ENCODE data around the gene FGR.

Gene FGR

DNA sequence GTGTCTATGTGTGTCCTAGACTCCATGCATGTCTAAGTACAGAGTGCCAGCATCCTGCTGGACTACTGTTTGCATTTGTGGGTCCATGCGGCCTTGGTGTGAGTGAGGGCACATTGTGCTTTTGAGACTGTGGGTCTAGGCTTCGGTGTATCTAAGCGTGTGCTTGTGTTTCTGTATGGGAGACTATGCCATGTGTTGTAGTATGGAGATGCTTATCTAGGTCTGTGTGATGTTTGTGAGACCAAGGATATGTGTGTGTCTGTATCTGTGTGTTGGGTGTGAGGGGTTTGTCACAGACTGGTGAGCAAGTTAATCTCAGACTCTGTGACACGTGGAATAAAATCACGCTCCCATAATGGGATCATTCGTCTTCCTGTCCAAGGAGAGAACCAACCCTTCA is 45.5 kb downstream of the FGR start:
- DNase-seq (ENCODE audit: low read depth, low spot score), result no peak

DNA sequence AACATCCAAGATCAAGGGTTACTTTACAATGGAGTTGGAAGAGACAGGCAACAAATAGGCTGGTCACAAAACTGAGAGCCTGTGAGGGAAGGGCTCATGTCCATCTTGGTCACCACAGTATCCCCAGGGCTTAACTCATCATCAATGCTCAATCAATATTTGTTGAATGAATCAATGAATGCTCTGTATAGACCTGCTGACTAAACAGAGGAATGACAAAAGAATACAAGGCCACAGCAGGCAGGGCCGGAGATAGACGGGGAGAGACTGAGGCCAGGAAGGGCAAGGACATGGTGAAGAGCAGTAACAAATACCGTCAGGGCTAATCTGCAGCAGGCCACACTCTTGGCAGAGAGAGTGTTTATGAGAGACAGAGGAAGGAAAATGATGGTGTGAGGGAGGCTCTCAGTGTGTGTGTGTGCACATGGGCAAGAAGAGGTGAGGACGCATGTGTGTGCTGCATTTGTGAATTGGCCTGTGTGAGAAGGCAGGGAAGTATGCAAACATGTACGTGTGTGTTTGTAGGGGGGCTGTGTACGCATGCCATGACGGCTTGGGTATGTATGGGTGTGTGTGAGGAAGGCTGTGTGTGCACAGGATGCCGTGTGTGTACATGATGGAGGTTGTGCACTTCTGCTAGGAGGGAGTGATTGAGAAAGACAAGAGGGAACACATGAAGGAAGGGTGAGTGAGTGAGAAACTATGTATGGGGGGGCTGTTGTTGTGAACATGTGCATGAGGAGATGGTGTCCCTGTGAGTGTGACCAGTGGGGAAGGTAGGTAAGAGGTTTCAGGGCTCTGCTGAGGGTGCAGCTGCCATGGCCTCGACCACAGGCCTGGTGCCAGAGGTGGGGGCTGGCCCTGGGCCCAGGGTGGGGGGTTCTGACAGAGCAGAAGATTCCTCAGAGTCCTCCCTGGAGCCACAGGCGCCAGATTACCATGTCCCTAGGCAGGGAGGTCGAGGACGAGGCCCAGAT is 46.4 kb downstream of the FGR start:
- DNase-seq (ENCODE audit: low read depth, low spot score), result no peak

DNA sequence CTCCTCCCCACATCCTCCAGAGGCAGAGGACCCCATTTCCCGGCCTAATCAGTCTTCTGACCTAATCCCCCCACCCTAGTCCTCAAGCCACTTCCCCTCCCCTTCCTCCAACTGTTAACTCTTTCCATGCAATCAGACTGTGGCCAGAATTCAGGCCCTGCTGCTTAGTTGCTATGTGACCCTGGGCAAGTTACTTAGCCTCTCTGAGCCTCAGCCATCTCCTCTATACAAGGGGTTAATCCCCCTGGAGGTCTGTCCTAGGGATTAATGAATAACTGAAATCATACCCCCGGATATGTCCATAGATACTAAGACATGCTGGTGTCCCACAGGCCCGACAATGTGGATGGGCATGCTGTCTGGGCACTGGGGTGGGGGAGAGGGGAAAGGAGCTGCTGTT is 49.3 kb downstream of the FGR start:
- no peak for DNase-seq (ENCODE audit: low read depth, low spot score)

DNA sequence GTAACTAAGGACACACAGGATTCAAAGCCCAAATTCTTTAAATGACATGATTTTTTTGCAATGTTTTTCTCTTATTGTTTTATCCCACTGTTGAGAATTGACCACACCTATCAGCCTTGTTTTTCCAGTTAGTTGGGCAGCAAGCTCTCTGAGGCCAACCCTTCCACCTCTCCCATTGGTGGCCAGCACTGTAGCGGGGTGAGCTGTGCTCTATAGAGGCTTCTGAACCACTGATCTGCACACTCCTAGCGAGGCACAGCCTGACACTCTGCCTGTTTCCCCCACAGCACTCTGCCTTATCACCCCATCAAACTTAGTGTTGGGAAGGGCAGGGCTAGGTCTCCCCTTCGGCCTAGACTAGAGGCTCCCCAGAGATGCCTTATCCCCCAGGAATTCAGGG is 50.5 kb downstream of the FGR start:
- no peak for DNase-seq (ENCODE audit: low read depth, low spot score)

DNA sequence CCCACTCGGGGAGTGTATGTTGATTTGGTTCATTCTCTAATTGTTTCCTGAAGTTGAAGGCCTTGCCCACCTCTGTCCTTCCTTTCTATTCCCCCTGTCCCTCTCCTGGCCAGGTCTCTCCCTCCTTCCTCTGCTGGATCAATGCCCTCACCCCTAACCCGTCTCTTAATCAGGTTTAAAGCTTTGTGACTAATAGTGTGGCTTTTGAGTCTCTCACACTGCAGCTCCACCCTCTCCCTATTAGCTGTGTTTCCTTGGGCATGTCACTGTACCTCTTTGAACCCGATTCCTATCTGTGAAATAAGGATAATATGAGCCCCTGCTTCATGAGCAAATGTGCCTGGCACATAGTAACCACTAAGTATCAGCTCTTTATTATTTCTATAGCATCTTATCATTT is 51.5 kb downstream of the FGR start:
- no peak for DNase-seq (ENCODE audit: low read depth, low spot score)

DNA sequence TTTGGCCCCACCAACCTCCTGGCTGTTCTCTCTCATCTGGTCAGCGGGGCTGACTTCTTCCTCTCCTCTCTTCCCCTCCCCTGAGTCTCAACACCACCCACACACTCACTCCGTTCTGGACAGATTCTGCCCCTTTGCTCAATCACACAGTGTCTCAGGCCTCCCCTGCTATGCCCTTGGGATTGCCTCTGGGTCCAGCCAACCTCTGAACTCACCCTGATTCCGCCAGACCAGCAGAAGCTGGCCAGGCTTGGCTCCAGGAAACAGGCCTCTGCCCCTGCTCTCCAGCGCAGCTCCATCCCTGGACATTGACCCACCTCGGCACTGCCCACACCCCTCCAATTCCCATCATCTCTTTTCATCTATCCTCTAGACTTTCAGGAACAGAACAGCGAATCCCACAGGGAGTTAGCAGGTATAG is 53.2 kb downstream of the FGR start:
- DNase-seq (ENCODE audit: low read depth, low spot score), result no peak

DNA sequence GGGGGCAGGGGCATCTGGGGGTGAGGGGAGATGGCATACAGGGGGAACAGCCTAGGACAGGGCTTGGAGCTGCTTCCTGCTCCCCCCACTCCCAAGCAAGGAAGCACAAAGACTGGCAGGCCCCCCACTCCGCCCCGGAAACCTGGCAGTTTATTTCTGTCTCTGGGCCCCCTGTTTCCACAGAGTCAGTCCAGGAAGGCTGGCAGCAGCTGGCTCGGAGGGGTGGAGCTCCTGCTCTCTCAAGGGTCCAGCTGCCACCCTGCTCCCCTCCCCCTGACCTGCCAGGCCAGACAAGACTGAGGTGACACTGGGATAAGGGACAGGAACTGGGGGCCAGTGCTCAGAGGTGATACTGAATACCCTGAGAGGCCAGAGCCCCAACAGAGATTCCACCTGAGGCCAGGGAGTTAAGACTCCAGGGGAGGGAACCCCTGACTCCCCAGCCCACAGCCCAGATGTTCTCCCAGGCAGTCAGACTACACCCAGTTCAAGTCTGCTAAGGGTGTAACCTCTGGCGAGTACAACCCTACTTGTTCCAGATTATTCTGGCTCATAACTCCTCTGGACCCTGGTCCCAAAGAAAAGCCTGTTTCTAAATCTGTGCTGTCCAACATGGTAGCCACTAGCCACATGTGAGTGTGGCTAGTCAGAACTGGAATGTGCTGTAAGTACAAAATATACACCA is 57.3 kb downstream of the FGR start:
- DNase-seq (ENCODE audit: low read depth, low spot score), result no peak

DNA sequence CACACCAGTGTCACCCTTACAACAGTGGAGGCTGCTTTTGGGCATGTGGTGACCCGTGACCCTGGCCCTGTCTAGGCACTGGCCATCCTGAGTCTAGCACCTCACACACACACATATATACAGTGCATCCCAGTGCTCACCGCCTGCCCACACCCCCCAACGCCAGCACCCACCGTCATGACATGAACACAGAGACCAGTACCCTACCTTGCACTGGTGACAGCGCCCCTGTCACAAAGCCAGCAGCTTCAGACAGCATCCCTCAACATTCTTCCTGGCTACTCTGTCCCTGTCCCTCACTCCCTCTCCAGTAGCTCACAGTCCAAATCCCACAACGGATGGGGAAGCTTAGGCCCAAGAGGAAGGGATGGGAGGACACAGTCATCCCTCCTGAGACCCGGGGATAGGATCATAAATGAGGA is 58.2 kb downstream of the FGR start:
- no peak for DNase-seq (ENCODE audit: low read depth, low spot score)

DNA sequence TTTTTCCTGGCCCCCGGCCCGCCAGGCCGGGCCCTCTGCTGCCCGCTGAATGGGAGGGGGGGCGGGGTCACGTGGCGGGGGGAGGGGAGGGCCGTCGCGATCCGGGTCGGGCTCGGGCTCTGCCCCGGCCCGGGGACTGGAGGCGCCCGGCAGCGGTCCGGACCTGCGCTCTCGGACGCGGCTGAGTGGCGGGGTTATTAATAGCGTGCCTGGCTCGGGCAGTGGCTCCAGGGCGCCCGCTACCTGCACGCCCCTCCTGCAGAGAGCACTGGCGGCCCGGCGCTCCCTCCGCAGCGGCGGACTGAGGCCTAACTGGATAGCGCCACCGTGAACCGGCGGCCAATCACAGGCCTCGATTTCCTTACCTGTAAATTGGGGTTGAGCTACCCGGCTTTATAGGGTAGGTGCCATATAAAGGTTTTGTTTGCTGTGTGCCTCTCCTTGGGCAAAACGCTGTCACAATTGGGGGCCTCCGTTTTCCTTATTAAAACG is 59.1 kb downstream of the FGR start:
- peak; percentile 76 for DNase-seq (ENCODE audit: low read depth, low spot score)

DNA sequence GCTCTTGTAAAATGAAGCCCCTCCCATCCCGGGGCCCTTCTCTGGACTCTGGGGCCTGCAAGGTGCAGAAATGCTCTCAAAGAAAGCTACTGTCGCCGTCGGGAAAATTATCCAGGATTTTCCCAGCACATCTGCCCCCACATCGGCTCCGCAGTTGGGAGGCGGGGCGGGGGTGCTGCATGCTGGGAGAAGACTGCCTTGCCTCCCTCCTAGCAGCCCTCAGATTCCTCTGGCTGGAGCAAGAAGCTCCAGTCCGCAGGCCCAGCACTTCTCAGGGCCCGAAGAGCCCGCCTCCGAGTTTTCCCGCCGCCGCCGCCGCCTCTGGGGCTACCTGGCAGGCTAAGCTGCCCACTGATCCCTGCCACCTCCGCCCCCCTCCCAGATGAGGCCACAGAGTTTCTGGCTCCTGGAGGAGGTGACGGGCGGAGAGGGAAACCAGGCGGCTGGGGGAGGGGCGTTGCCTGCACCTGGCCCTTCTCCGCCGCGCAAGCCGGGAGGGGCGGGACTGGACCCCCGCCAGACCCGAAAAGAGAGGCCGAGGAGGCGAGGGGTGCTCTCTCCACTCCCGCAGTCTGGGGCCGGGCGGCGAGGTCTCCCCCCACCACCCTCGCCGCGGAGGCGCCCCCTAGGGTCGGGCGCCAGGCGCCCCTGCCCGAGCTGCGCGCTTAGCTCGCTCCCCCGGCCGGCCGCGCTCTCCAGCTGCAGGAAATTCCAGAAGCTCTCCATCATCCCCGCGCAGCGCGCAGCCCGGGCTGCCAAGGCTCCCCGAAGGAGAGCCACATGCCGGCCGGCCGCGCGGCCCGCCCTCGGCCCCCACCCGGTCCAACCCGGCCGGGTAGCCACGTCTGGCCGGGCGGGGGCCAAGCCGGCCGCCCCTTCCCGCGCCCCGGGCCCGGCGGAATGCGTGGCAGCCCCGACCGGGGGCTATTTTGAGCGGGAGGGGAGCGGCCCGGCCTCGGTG is 59.8 kb downstream of the FGR start:
- DNase-seq (ENCODE audit: low read depth, low spot score), result peak; percentile 95

DNA sequence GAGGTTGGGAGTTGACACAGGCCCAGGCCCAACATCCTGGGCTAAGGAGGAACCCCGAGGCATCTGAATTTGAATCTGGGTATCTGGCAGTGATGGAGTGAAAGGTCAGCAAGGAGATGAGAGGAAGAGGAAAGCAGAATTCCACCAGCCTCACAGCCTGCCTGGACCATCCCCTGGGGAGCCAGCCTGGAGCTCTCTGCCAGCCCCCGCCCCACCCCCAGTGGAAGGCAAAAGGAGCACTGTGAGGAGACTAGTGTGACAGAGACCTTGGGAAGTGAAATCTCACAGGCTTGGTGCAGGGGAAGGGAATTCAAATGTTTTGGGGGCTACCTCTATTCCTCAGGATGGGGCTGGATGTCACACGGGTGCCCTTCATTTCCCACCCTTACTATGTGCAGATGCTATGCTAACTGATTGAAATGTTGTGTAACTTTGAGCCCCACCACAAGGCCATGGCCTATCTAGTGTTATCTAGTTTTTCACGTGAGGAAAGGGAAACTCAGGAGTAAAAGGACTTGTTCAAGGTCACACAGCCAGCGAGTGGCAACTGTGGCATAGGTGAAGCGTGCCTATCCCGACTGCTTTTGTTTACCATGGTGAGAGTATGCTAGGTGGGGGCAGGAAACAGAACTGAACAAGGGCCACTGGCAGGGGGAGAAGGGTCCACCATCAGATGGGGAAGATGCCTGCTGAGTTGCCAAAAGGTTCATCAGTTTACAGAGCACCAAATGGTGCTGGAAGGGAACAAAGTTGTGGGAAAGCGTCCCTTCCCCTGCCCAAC is 60.8 kb downstream of the FGR start:
- DNase-seq (ENCODE audit: low read depth, low spot score), result no peak

DNA sequence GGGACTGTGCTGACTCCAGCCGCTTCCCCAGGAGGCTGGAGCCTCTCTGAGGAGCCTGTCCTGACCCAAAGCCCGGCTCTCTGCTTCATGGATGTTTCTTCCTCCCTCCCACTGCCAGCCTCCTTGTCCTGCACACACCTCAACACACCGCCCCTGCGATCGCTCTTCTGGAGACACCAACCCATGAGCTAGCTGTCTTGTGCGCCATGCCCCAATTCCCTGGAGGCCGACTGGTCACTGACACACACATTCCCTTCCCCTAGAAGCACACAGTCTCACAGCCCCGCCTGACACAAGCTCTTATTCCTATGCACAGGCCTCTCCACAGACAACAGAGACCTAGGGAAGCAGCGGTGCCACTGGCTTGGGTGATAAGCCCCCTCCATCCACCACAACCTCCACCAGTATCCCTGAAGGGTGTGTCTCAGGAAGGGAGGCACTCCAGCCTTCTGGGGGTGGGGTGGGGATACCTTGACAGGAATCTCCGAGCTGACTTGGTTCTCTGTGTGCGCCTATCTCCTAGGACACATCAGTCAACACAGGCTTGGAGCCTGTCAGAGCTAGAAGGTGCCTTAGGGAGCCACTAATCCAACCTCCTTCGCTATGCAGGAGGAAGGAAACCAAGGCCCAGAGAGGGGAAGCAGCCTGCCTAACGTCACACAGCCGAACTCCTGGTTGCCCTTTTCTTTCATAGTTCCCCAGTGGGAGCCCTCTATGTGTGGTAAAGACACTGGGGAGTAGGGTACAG is 62.1 kb downstream of the FGR start:
- DNase-seq (ENCODE audit: low read depth, low spot score), result no peak

DNA sequence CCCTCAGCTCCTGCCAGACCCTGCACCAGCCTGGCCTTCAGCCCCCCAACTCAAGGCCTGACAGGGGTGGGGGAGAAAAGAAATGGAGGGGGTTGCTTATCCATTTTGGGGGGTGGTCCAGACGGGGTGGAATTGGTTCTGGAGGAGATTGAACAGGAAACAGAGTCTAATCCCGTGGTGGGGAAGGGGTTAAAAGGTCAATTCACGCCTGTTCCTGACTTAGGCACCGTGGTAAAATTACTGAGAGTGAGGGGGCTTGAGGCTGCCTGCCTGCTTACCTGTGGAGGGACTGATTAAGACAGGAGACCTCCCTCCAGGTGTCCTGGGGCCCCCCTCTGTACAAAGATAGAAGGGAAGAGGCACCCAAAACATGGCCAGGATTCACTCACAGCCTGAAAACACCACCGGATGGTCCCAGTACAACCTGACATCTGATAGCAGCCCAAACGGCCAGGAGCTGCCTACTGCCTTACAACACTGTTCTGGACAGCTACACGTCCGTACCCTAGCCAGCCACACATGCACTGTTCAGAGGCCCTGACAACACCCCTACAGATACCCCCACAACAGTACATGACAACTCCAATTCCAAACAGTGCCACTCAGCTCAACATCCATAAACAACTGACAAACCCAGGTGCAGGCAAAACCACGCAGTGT is 62.8 kb downstream of the FGR start:
- DNase-seq (ENCODE audit: low read depth, low spot score), result no peak

DNA sequence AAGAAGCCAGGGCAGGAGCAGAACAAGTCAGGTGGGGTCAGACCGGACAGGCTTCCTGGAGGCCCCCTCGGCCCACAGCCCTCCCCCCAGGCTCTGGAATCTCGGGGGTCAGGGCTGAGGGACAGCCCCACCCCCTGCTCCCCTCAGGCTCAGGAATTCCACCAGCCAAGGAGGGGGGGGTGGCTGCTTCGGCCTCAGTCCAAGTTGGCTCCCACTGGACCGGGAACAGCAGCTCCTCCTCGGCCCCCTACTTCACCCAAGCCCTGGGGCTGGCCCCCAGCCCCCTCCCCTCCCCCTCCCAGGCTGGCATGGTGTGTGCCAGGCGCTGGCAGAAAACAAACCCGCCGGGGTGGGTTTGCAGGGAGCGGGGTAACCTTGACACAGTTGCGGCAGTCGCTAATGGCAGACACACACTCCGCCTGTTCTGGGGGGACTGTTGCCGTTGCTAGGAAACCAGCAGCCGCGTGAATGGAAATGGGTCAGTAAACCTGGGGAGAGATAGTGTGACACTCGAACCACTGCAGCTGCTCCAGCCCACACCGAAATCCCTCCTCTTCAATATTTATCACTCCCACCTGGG is 63.5 kb downstream of the FGR start:
- DNase-seq (ENCODE audit: low read depth, low spot score), result no peak

DNA sequence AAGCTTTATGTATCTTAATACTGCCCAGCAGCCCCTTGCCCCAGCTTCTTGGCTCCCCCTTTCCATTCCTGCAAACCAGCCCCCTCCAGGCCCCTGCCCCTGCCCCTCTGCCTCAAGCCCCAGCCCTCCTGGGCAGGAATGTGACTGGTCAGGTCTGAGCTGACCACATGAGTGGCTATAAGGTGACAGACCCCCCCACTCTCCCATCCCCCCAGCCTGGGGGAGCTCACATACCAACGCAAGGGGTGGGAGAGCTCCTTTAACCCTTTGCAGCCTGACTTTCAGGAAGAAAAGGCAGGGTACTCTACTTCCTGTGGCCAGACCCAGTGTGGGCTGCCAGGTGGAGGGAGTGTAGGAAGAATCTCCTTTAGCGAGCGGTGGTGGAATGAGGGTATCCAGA is 64.2 kb downstream of the FGR start:
- no peak for DNase-seq (ENCODE audit: low read depth, low spot score)

DNA sequence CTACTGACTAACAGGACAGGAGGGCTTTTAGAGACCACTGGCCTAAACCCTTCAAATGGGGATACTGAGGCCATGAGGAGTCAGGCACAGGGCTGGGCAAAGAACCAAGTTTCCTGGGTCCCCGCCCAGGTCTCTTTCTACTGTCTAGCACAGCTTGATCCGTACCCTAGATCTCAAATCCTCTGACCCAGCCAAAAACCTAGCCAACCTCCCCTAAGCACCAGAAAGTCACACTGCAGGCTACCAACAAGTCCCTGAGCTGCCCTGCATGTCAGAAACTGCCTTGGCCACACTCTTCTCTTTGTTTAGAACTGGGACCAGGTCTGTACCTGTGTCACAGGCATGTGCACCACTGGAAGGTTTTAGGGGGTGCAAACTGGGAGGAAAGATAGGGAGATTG is 64.6 kb downstream of the FGR start:
- DNase-seq (ENCODE audit: low read depth, low spot score), result no peak

DNA sequence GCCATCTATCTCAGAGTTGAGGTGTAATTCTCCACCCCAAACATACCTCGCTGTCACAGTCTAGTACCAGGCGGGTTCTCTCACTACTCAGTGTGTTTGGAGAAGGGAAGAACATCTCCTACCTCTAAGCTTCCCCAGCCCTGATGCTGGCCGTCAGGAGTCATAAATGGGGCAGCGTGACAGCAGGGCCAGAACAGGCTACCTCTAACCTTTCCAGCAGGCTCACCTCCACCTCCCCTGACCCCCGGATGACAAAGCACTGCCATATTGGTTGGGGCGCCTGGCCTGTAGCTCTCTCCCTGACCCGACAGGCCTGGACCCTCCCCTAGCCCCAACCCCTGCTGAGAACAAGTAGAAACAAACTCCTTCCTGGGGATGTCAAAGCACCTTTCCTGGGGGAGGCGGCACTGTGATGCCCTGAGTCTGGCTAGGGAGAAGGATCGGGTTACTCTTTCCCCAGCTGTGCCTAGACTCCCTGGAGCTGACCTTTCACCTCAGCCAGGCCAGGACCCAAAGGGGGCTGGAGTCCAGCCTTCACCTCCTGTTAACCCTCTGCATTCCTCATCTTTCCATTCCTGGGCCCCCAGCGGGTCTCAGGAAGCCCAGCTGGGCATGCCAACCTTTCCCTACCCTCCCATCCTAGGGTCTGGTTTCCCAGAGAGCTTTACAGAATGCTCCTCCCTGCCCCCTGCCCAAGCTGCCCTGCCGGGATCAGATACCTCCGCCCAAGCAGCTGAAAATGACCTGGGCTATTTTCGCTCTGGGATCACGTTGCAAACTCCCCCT is 65.3 kb downstream of the FGR start:
- DNase-seq (ENCODE audit: low read depth, low spot score), result no peak

DNA sequence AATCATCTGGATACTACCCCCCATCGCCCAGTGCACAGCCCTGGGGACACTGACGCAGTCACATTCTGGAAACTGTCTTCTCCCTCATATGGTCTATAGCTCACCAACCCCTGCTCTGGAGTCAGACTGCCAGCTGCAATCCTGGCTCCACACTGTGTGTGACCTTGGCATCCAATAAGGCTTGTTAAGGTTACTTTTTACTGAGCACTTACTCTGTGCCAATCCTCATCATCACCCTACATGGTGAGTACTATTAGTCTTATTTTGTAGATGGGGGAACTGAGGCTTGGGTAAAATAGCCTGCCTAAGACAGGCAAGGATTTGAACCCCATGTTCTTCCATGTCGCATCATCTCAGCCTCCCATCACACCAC is 65.9 kb downstream of the FGR start:
- no peak for DNase-seq (ENCODE audit: low read depth, low spot score)
